Spinal cord (tissue), 10 donors: Measurements from ENCODE around the gene PLCH1. TPM values are rescaled to one million over a fixed set of nuclear protein-coding genes. Genes with fewer than 3 reads are reported as not detected.

Experiments
- DNase-seq, 6 donors: peaks; one replicate each; pipeline versions ENCODE4 v3.0.0 to v3.0.0-alpha.2; 2013 to 2015; ENCODE audit warnings: low spot score in 6 of 6, low read depth in 4 of 6
- H3K27ac ChIP-seq: one replicate; pipeline ENCODE4 v1.5.1; 2013; ENCODE audit warnings: low read depth, low read length, control low read depth
- H3K27me3 ChIP-seq: one replicate; pipeline ENCODE4 v1.6.1; 2013; ENCODE audit warnings: low read length; ENCODE audit not compliant: control insufficient read depth, insufficient read depth
- H3K36me3 ChIP-seq: one replicate; pipeline ENCODE4 v1.6.1; 2013; ENCODE audit warnings: low read length; ENCODE audit not compliant: control insufficient read depth, insufficient read depth
- H3K4me1 ChIP-seq: one replicate; pipeline ENCODE4 v1.6.1; 2013; ENCODE audit warnings: low read length; ENCODE audit not compliant: control insufficient read depth, insufficient read depth
- H3K4me3 ChIP-seq: one replicate; pipeline ENCODE4 v1.5.1; 2013; ENCODE audit warnings: low read depth, low read length, control low read depth
- H3K9me3 ChIP-seq: one replicate; pipeline ENCODE4 v1.6.1; 2013; ENCODE audit warnings: low read length; ENCODE audit not compliant: control insufficient read depth, insufficient read depth
- WGBS: methylation state at CpG from one replicate; pipeline ENCODE4 v1.1.5; 2013; ENCODE audit warnings: missing lambda C conversion rate; ENCODE audit not compliant: insufficient coverage; 5-methylcytosine and 5-hydroxymethylcytosine counted together
- polyA plus RNA-seq, 2 donors: library from polyadenylated mRNA; unstranded; fragments of 120-200 nt; gene quantifications; one replicate each; pipeline ENCODE4 v1.2.1, GENCODE V29; 2013; ENCODE audit not compliant: insufficient read length in 2 of 2
- total RNA-seq, 2 donors: library from RNA; depleted of rRNA in 1 of 2; stranded (reverse); fragments of 120-200 nt in 1 of 2; fragments of >200 nt in 1 of 2; gene quantifications; one replicate each; pipeline versions ENCODE4 v1.2.3 to v1.2.4, GENCODE V29; 2013 to 2014
- donor health status: healthy.

The PLCH1 gene
- total and polyA plus RNA-seq, 4 donors = 10.2 to 20.6 (median 12.9) TPM

- no peak overlapping the region for H3K4me3 ChIP-seq
- no peaks in the 10 kb centered on the region for H3K4me1 ChIP-seq
- H3K27ac ChIP-seq = no peak overlapping the region
- no peak for DNase-seq
- H3K36me3 ChIP-seq = peaks cover 24% of the 10 kb centered on the region
- WGBS = 83% methylated on average over 1 of the region's 6 CpGs
- no peaks in the 10 kb centered on the region for H3K27me3 ChIP-seq
- H3K9me3 ChIP-seq = peaks cover 5% of the 10 kb centered on the region
These were observed 26.3 kb upstream of the PLCH1 start for GRCh38 chr3:155771126-155771525.

- no peak overlapping the region for H3K4me3 ChIP-seq
- no peaks in the 10 kb centered on the region for H3K4me1 ChIP-seq
- H3K9me3 ChIP-seq = peaks cover 5% of the 10 kb centered on the region
- peaks cover 14% of the 10 kb centered on the region for H3K36me3 ChIP-seq
- DNase-seq = no peak
- H3K27ac ChIP-seq = no peak overlapping the region
- WGBS = no CpG with 5 or more reads among the region's 1 CpG
- H3K27me3 ChIP-seq = no peaks in the 10 kb centered on the region
These were observed 21.3 kb upstream of the PLCH1 start for GRCh38 chr3:155766206-155766605.

DNA sequence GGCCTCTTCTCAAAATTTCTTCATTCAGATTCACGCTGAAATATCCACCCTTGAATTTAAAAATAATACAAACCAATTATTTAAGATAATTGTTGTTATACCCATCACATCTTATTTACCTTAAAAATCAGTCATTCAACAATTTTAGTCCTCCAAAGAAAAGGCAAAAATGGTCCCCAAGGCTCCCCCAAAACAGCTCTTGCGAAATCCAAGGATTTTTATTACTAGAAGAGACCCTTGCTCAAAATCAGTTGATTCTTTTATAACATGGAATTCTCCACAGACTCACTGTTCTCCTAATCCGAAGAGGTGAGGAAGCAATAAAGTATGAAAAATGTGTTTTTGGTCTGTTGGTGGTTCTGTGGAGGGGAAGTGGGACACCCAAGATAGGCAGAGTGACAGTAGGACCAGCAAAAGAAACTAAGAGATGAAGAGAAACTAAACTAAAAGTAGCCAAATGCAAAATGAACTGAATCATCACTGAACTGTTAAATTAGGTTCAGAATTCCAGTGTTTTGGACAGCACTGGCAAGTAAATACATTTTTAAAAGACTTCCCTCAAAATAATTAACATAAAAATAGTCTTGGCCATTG, 19.1 kb upstream of the PLCH1 start:
- peaks cover 3% of the 10 kb centered on the region for H3K36me3 ChIP-seq
- WGBS = no CpG with 5 or more reads among the region's 3 CpGs

DNA sequence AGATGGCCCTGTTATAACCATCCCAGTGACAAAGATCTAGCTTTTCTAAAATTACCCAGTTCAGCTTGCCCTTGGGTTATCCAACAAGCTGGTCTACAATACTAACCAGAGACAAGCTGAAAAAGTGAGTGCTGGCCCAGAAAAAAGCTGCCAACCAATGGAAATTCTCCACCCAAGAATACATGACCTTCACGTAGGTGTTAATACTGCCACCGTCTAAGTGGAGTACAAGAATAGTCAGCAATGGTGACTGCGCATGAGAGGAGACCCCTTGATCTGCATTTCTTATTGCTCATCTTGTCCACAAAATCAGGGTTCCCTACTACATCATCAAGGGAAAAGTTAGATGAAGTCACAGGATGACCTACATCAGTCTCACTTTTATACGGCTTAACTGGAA, 15.8 kb upstream of the PLCH1 start:
- H3K27ac ChIP-seq = no peak overlapping the region
- no peaks in the 10 kb centered on the region for H3K4me1 ChIP-seq
- H3K27me3 ChIP-seq = no peaks in the 10 kb centered on the region
- no CpG with 5 or more reads among the region's 4 CpGs for WGBS
- H3K9me3 ChIP-seq = no peaks in the 10 kb centered on the region
- H3K4me3 ChIP-seq = no peak overlapping the region
- H3K36me3 ChIP-seq = peaks cover 3% of the 10 kb centered on the region
- DNase-seq = no peak

More for the DNA sequence above, 19.1 kb upstream of the PLCH1 start:
- Histone ChIP-seq H3K27ac (no peak overlapping the region), H3K9me3 (no peaks in the 10 kb centered on the region), H3K27me3 (no peaks in the 10 kb centered on the region), H3K4me3 (no peak overlapping the region), H3K4me1 (no peaks in the 10 kb centered on the region)
- DNase-seq = no peak

GRCh38 chr3:155757577-155757976, 12.7 kb upstream of the PLCH1 start:
- Histone ChIP-seq H3K27me3 (no peaks in the 10 kb centered on the region), H3K27ac (no peak overlapping the region), H3K9me3 (no peaks in the 10 kb centered on the region), H3K36me3 (no peaks in the 10 kb centered on the region), H3K4me3 (no peak overlapping the region), H3K4me1 (no peaks in the 10 kb centered on the region)
- WGBS = 64% methylated on average over 4 of the region's 7 CpGs
- no peak for DNase-seq

- H3K27ac ChIP-seq = no peak overlapping the region
- H3K4me3 ChIP-seq = no peak overlapping the region
- no peaks in the 10 kb centered on the region for H3K27me3 ChIP-seq
- H3K9me3 ChIP-seq = no peaks in the 10 kb centered on the region
- no peaks in the 10 kb centered on the region for H3K36me3 ChIP-seq
- no peaks in the 10 kb centered on the region for H3K4me1 ChIP-seq
- WGBS = 91% methylated on average over 6 of the region's 11 CpGs
- DNase-seq = peak in 1 of 6 donors; percentile 52
These were observed 8.3 kb upstream of the PLCH1 start for GRCh38 chr3:155753038-155753639.

- peaks cover 6% of the 10 kb centered on the region for H3K27me3 ChIP-seq
- no peaks in the 10 kb centered on the region for H3K36me3 ChIP-seq
- H3K9me3 ChIP-seq = no peaks in the 10 kb centered on the region
- H3K27ac ChIP-seq = no peak overlapping the region
- H3K4me3 ChIP-seq = no peak overlapping the region
- DNase-seq = peak in 1 of 6 donors; percentile 20
- WGBS = 34% methylated on average over 5 of the region's 8 CpGs
- H3K4me1 ChIP-seq = peaks cover 13% of the 10 kb centered on the region
These were observed 3.9 kb upstream of the PLCH1 start for GRCh38 chr3:155748611-155749365.

- DNase-seq = peak in 2 of 6 donors; percentile 20 to 51
- WGBS = 40% methylated on average over 2 of the region's 3 CpGs
- Histone ChIP-seq H3K9me3 (no peaks in the 10 kb centered on the region), H3K27ac (no peak overlapping the region), H3K4me1 (peaks cover 19% of the 10 kb centered on the region), H3K27me3 (peaks cover 6% of the 10 kb centered on the region), H3K36me3 (no peaks in the 10 kb centered on the region), H3K4me3 (no peak overlapping the region)
These were observed 3.0 kb upstream of the PLCH1 start for GRCh38 chr3:155747946-155748290.

GRCh38 chr3:155747286-155747945, 2.5 kb upstream of the PLCH1 start:
- H3K4me3 ChIP-seq = no peak overlapping the region
- peaks cover 6% of the 10 kb centered on the region for H3K27me3 ChIP-seq
- H3K36me3 ChIP-seq = no peaks in the 10 kb centered on the region
- WGBS = no CpG with 5 or more reads among the region's 2 CpGs
- no peak for DNase-seq
- H3K9me3 ChIP-seq = no peaks in the 10 kb centered on the region
- H3K27ac ChIP-seq = no peak overlapping the region
- H3K4me1 ChIP-seq = peaks cover 20% of the 10 kb centered on the region
